Hepatic stellate cell (primary cell): ENCODE data around the gene PPFIBP2.

Experiments
- DNase-seq: peaks from one replicate; pipeline ENCODE4 v3.0.0; 2011; ENCODE audit warnings: low spot score

PPFIBP2 gene

DNA sequence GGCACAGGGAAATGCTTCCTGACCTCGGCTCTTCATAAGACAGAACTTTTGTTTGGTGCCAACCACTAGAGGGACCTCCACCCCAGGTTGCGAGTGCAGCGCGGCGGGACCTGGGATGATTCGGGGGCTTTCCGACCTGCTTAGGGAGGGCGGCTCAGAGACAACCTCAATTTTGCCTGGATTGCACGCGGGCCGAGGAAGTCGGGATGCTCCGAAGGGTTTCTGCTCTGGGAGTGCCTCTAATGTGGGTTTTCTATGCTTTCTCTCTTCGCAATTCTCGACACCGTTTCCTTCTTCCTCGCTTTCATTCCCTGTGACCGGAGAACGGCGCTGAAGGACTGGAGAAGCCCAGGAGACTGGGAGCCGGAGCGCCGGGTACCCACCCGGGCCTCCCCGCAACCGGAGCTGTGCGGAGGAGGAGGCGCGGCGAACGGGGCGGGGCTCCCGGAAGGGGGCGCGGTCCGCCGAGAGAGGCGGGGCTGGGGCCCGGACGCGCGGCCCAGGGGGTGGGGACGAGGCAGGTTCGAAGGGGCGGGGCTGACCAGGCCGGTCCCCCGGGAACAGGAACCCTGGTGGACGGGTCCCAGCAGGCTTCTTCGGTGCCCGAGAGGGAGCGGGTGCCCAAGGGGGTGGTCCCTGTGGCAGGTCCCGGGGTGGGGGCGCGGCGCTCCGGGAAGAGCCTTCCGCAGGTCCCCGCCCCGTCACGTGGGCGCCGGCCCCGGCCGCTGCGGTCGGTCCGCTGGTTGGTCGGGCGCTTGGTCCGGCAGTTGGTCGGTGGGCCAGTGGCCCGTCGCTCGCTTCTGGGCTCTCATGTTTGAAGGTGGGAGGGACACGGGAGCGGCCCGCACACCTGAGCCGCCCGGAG lies at the start of gene PPFIBP2:
PPFIBP2 (plus strand) TSS at position 766 of the 865 bp plus-strand sequence. CDS start 35,477 bp downstream, outside the sequence.
- peak; percentile 92 for DNase-seq

DNA sequence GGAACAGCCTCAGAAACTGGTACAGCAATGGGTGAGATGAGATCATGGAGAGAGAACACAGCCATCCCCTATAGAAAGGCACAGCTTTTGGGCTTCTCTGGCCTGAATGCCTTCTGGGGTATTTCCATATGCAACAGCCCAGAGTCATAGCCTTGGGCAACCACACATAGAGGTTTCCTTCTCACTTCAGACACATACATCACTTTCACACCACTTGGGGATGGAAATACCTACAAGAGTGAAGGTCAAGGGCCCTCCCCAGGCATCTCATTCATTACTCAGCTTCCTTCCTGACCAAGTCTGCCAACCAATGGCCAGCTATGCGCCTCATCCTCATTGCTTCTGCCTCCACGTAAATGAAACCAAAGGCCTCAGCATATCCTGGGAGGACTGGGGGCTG lies 46.1 kb upstream of the PPFIBP2 start:
- DNase-seq, result no peak

GRCh38 chr11:7469351-7469865 lies 44.4 kb upstream of the PPFIBP2 start:
- no peak for DNase-seq

GRCh38 chr11:7471071-7471470 lies 42.7 kb upstream of the PPFIBP2 start:
- DNase-seq, result no peak

GRCh38 chr11:7473717-7474116 lies 40.1 kb upstream of the PPFIBP2 start:
- no peak for DNase-seq

- no peak for DNase-seq
Observed at GRCh38 chr11:7480113-7480512, 33.7 kb upstream of the PPFIBP2 start.

DNA sequence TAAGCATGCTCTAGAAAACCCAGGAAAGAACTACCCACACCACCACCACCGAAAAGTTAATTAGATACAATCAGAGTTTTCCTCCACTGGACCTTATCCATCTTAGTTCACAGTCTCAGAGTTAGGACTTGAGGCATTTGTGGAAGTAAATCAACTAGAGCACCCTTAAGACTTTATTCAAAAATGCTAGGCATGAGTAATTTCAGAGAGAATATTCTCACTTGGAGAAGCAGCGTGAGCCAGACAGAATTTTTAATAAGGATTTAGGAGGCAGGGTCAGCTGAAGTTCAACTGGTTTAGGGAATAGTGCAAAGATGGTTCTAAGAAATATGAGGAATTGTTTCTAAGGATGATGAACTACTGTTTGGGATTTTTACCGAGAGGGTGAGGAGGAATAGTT lies 29.7 kb upstream of the PPFIBP2 start:
- no peak for DNase-seq

DNA sequence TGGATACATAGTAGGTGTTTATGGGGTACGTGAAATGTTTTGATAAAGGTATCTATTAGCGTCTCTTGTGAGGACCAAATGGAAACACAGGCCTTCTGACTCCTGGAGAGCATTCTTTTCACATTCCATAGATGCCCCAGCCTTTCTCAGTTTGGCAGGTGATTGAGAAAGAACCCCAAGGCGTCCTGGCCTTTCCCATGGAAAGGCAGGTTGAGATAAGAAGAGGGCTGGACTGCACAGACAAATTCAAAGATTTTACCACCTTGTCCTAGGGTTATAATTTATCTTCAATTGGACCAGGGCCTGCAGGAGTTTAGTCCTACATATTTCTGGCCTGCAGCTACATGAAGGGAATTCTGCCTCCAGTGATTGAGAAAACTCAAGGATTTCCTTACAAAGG lies 29.2 kb upstream of the PPFIBP2 start:
- DNase-seq, result no peak

DNA sequence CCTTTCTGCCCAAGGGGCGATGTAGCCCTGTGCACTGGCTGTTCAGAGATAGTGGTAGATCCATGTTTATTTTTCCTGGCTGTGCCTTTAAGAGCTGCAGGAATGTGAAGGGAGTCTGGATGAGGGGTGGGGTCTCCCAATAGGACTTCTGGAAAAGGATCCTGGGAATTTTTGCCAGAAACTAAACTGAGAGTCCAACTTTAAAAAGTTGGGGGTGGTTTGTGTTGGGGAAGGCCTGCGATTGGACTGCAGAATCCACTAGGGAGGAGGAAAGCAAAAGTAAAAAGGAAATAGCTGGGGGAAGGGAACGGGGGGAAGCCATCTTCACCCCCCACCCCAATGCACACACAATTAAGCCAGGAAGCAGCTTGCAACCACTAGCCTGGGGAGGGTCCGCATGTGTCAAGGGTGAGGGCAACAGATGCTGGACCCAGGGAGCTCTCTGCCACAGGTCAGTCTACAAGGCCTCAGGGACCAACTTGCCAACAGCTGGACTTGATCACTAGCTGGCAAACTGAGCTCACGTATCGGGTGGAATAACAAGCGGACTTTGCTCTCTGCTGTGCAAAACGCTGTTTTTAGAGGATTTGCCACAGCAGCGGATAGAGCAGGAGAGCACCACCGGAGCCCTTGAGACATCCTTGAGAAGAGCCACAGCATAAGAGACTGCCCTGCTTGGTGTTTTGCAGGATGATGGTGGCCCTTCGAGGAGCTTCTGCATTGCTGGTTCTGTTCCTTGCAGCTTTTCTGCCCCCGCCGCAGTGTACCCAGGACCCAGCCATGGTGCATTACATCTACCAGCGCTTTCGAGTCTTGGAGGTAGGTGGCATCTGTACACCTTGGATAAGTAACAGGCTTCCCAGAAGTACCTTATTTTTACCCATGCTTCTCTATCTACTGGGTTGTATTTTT lies 28.4 kb upstream of the PPFIBP2 start, which contains the start of gene OLFML1:
OLFML1 (plus strand) TSS at position 321 of the 912 bp plus-strand sequence; CDS start at position 691, 370 bp downstream.
- DNase-seq, result peak; percentile 25

- DNase-seq, result no peak
Observed at GRCh38 chr11:7486098-7486780, 27.6 kb upstream of the PPFIBP2 start.

DNA sequence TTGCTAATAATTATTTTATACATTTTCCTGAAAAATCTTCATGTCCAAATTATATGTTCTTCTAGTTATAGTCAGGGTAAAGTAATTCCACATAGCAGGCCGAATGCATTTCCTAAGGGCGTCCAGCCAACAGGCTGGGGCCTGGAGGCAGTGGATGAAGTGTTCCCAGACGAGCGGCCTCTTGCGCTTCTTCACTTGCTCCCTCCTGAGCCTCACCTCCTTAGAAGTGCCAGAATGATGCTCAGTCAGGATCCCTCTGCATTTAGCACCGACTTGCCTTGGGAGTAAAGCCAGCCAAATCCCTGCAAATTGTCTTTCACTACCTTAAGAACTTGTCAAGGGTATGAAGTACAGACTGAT lies 27.0 kb upstream of the PPFIBP2 start:
- no peak for DNase-seq

DNA sequence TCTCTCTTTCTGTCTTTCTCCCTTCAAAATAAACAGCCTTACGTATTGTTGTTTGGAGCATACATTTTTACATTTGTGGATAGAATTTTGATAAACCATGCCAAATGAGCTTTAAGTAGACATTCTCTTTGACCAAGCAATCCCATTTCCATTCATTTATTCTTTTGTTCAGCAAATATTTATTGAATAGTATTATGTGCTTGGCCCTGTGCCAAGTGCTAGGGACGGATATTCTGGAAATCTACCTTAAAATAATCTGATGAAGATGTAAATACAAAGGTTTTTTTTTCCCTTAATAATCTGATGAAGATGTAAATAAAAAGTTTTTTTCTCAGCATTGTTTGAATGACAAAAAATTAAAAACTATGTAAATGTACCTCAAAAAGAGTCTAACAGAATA lies 26.4 kb upstream of the PPFIBP2 start:
- DNase-seq, result no peak

DNA sequence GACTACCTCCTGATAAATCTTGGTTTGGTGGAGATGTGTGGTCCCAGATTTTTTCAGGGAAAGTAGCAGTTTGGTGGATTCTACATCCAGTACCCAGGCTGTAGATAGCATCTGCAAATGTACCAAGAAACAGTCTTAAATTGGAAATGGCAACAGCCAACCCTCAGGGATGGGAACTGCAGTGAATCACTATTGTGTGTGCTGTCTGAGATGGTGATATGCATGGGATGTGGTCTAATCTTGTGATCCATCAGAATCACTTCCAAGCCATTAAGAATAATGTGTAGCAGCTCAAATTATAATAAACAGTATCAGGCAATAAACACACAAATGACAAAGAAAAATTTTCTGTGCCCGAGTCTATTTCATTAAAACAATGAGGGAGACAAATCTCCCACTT lies 25.1 kb upstream of the PPFIBP2 start:
- no peak for DNase-seq

- DNase-seq, result no peak
Observed at GRCh38 chr11:7489376-7489775, 24.4 kb upstream of the PPFIBP2 start.

DNA sequence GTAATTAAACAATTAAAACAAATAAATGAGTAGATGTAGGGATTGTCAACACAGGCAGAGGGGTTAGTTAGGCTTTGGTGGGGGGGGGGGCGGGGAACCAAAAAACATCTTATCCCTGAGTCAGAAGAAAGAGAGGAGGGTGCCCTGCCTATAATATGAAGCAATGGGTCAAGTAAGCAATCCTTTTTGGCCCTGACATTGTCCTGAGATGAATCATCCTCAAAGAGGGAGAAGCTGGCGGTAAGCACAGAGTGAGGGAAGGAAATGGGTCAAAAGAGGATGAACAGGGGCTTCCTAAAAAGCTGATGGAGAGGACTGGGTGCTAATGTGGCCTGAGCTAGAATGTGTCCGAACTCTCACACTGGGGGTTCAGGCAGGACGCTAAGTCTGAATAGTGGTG lies 23.7 kb upstream of the PPFIBP2 start:
- DNase-seq, result peak; percentile 53

DNA sequence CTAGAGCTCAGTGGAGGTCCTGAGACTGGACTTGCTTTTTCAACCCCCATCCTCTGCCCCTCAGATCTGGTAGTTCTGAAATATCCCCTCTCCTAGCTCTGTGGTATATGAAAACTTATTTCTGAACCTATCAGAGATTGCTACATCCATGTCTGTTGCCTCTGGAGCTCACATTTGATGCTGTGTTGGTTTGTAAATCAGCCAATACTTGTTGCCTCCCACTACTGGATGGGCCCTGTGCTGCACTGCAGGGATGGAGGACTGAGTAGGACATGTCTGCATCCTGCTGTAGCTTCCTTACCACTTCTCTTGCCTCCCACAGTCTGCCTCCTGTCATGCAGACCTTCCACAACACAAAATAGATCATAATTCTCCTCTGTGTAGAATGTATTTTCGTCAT lies 23.3 kb upstream of the PPFIBP2 start:
- no peak for DNase-seq

- no peak for DNase-seq
Observed at GRCh38 chr11:7492253-7492652, 21.5 kb upstream of the PPFIBP2 start.

GRCh38 chr11:7493670-7494069 lies 20.1 kb upstream of the PPFIBP2 start:
- DNase-seq, result no peak

DNA sequence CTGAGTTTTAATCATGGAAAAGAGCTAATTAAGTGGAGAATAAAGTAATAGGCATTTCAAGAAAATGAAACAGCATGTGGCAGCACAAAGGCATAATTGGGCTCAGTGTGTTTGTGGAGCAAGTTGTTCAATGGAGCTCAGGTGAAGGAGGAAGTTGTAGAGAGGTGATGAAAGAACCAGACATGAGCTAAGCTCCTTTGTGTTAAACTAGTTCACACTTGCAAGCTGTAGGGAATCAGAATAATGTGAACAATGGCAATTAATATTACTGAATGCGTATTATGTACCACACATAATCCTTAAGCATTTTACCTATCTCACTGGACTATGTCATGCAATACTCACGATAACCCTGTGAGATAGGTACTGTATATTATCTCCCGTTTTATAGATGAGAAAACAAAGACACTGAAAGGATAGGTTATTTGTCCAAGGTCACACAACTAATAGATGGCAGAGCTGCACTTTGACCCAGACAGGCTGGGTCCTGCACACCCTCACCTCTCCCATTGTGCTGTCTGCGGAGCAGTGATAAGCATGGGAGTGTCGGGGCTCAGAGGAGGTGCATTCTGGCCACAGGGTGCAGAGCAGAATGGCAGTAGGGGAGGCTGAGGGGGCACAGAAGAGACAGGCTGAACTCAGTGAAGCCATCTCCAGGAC lies 19.6 kb upstream of the PPFIBP2 start:
- no peak for DNase-seq

DNA sequence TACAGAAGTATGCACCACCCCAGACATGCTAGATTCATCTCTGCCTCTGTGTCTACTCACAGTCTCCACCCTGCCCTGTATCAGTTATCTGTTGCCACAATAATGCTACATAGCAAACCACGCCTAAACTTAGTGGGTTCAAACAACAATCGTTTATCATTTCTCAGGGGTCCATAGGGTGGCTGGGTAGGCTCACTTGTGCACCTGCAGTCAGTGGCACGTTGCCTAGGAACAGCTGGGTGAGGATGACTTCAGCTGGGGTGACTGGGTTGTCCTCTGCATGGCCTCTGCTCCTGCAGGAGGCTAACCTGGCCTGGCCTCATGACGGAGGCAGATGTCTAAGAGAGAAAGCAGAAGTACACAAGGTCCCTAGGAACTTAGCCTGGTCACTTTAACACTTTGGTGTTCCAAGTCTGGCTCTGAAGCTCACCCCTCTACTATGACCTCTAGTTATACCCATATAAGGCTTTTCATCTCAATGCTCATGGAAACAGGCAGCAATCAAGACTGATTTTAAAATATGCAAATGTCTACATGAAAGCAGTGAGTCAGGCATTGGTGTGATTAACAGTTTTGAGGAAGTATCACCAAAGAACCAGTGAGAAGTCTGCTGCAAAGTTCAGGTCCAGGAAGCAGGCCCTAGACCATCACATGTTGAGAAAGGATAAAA lies 17.8 kb upstream of the PPFIBP2 start:
- no peak for DNase-seq

DNA sequence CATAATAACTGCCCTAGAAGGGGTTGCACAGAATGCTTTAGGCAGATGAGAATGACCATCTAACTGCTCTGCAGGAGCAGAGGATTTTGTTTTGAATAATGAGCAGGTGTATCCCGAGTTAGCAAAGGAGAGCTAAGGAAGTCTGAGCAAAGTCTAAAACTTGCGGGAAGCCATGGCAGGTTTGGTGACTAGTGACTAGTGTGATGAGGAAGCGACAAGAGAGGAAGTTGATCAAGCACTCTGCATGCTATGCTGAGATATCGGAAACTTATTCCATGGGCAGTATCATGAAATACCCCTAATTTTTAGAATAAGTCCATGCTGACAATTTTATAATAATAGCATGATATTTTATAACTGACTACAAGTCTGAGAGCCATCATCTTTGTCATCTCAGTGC lies 15.6 kb upstream of the PPFIBP2 start:
- no peak for DNase-seq
